Gastroesophageal sphincter (tissue), 4 donors: ENCODE measurements around the gene RAB25. TPM values are rescaled to one million over a fixed set of nuclear protein-coding genes. Genes with fewer than 3 reads are reported as not detected.

ENCODE experiments used
- ATAC-seq: fragments of 150-250 bp; one replicate; pipeline ENCODE4 v1.9.1; 2016; ENCODE audit warnings: mild to moderate bottlenecking, moderate library complexity
- H3K27ac ChIP-seq, 4 donors: fragments of 200-600 bp; sonication (generic) in 3 of 4; 1 replicate in 3 of 4; 2 replicates in 1 of 4; pipeline ENCODE4 v1.5.1; 2016 to 2019
- H3K27me3 ChIP-seq: fragments of 200-600 bp; sonication (generic); one replicate; pipeline ENCODE4 v1.5.1; 2019
- H3K36me3 ChIP-seq, 2 donors: fragments of 200-600 bp; sonication (generic); one replicate each; pipeline ENCODE4 v1.5.1; 2019; ENCODE audit warnings: control low read depth in 1 of 2
- H3K4me1 ChIP-seq, 3 donors: fragments of 200-600 bp; sonication (generic); 1 replicate in 2 of 3; 2 replicates in 1 of 3; pipeline ENCODE4 v1.5.1; 2016 to 2019; ENCODE audit warnings: control low read depth in 2 of 3
- H3K4me3 ChIP-seq, 2 donors: fragments of 200-600 bp; sonication (generic); one replicate each; pipeline ENCODE4 v1.5.1; 2019; ENCODE audit warnings: mild to moderate bottlenecking in 1 of 2, moderate library complexity in 1 of 2
- H3K9me3 ChIP-seq, 3 donors: fragments of 200-600 bp; sonication (generic); one replicate each; pipeline ENCODE4 v1.5.1; 2017 to 2019; ENCODE audit warnings: control low read depth in 2 of 3
- CTCF ChIP-seq, 4 experiments: fragments of 200-600 bp in 2 of 4; fragments of 450-650 bp in 2 of 4; sonication (generic) in 1 of 4; IDR thresholded peaks; one replicate each; pipeline ENCODE4 v1.5.1; 2017 to 2019; ENCODE audit warnings: antibody characterized with exemption in 4 of 4, mild to moderate bottlenecking in 2 of 4, moderate library complexity in 2 of 4
- EP300 ChIP-seq: sonication (generic); formaldehyde crosslinking; IDR thresholded peaks from one replicate; pipeline ENCODE4 v1.6.1; 2017; ENCODE audit warnings: antibody characterized with exemption, mild to moderate bottlenecking
- POLR2A ChIP-seq, 2 donors: fragments of 450-650 bp; IDR thresholded peaks; one replicate each; pipeline ENCODE4 v1.6.1; 2017; ENCODE audit warnings: antibody characterized with exemption in 2 of 2, mild to moderate bottlenecking in 2 of 2, moderate library complexity in 1 of 2
- POLR2AphosphoS5 ChIP-seq: sonication (generic); formaldehyde crosslinking; IDR thresholded peaks from one replicate; pipeline ENCODE4 v1.6.1; 2017; ENCODE audit warnings: antibody characterized with exemption
- WGBS, 2 donors: methylation state at CpG; one replicate each; pipeline ENCODE4 v1.1.5; 2018; ENCODE audit warnings: low coverage in 1 of 2; 5-methylcytosine and 5-hydroxymethylcytosine counted together
- total RNA-seq, 4 donors: library from RNA; depleted of rRNA; stranded (reverse); fragments of >200 nt; gene quantifications; one replicate each; pipeline ENCODE4 v1.1.0, GENCODE V29; 2016

The RAB25 gene
- total RNA-seq, 4 donors from 2014 or later: 22.1 TPM; not detected in 3

- peak within 1 kb of the TSS; percentile 90 to 95 for H3K4me3 ChIP-seq
- no peaks in the 10 kb centered on the region for H3K9me3 ChIP-seq
- ATAC-seq: peak; percentile 86
- peaks cover 0 to 49% (median 15%) of the 10 kb centered on the region in 3 donors for H3K4me1 ChIP-seq
- no CpG with 5 or more reads among the region's 62 CpGs for WGBS, 2 donors
- no peaks in the 10 kb centered on the region for H3K27me3 ChIP-seq
- H3K36me3 ChIP-seq: no peaks in the 10 kb centered on the region
- peak within 1 kb of the TSS in 3 of 4 donors; percentile 43 to 74 (median 69) for H3K27ac ChIP-seq
- TF ChIP-seq POLR2AphosphoS5: no peak
- TF ChIP-seq CTCF (IDR thresholded peaks at IDR 0.05): peak in 1 of 4 experiments; percentile 19
Observed at GRCh38 chr1:156082309-156083091, 21.5 kb downstream of the RAB25 start, which contains the start of gene MEX3A. TSS of gene MEX3A (minus strand) at chr1:156082465. CDS start at chr1:156081998, 467 bp downstream.

- WGBS, 2 donors: 49 to 63% methylated on average over 5 to 7 of the region's 7 CpGs
- no peak for ATAC-seq
- Histone ChIP-seq H3K36me3 (no peaks in the 10 kb centered on the region), H3K27me3 (no peaks in the 10 kb centered on the region), H3K4me1 (peaks cover 0 to 49% (median 15%) of the 10 kb centered on the region in 3 donors), H3K4me3 (no peak overlapping the region), H3K9me3 (no peaks in the 10 kb centered on the region), H3K27ac (no peak overlapping the region)
- TF ChIP-seq POLR2A (IDR thresholded peaks at IDR 0.05) (no peak), CTCF (IDR thresholded peaks at IDR 0.05) (no peak)
Observed at GRCh38 chr1:156083800-156084790, 23.1 kb downstream of the RAB25 start.

GRCh38 chr1:156086256-156086662 is 25.3 kb downstream of the RAB25 start:
- H3K27ac ChIP-seq: no peak overlapping the region
- H3K36me3 ChIP-seq: no peaks in the 10 kb centered on the region
- 10 to 20% methylated on average over 1 of the region's 1 CpG for WGBS, 2 donors
- H3K4me3 ChIP-seq: no peak overlapping the region
- no peak for ATAC-seq
- TF ChIP-seq POLR2AphosphoS5 (no peak), POLR2A (IDR thresholded peaks at IDR 0.05) (no peak), CTCF (IDR thresholded peaks at IDR 0.05) (peak in 1 of 4 experiments; percentile 7), EP300 (no peak)
- H3K9me3 ChIP-seq: no peaks in the 10 kb centered on the region
- H3K4me1 ChIP-seq: peaks cover 0 to 50% (median 12%) of the 10 kb centered on the region in 3 donors
- H3K27me3 ChIP-seq: no peaks in the 10 kb centered on the region

- no peak overlapping the region for H3K4me3 ChIP-seq
- no peaks in the 10 kb centered on the region for H3K9me3 ChIP-seq
- no peak overlapping the region for H3K27ac ChIP-seq
- ATAC-seq: no peak
- TF ChIP-seq EP300: no peak
- no peak for TF ChIP-seq POLR2A (IDR thresholded peaks at IDR 0.05)
- no peak for TF ChIP-seq CTCF (IDR thresholded peaks at IDR 0.05)
- TF ChIP-seq POLR2AphosphoS5: no peak
- H3K27me3 ChIP-seq: no peaks in the 10 kb centered on the region
- H3K36me3 ChIP-seq: peaks cover 0 to 3% of the 10 kb centered on the region in 2 donors
- 0% methylated on average over 1 of the region's 6 CpGs; no CpG with 5 or more reads in 1 of the 2 donors for WGBS, 2 donors
- H3K4me1 ChIP-seq: peaks cover 0 to 20% (median 0%) of the 10 kb centered on the region in 3 donors
Observed at GRCh38 chr1:156089704-156090103, 28.7 kb downstream of the RAB25 start.
